GM12801 (cell line): ENCODE measurements around the gene ANGPT4.

Experiments
- CTCF ChIP-seq: IDR thresholded peaks from one replicate; pipeline ENCODE4 v1.5.1; 2011; ENCODE audit warnings: control low read depth; ENCODE audit not compliant: insufficient read length; ENCODE audit errors: extremely low read depth

The ANGPT4 gene

GRCh38 chr20:839626-840025 lies 76.5 kb downstream of the ANGPT4 start:
- TF ChIP-seq CTCF, result no peak

- TF ChIP-seq CTCF, result no peak
These were observed 77.1 kb downstream of the ANGPT4 start for GRCh38 chr20:839015-839414.

GRCh38 chr20:836190-836589 lies 79.9 kb downstream of the ANGPT4 start:
- no peak for TF ChIP-seq CTCF

GRCh38 chr20:835608-836045 lies 80.5 kb downstream of the ANGPT4 start:
- no peak for TF ChIP-seq CTCF

GRCh38 chr20:834151-834746 lies 81.9 kb downstream of the ANGPT4 start:
- no peak for TF ChIP-seq CTCF

- TF ChIP-seq CTCF, result no peak
These were observed 82.5 kb downstream of the ANGPT4 start, which contains the start of gene FAM110A for GRCh38 chr20:833450-834150. TSS of gene FAM110A (plus strand) at chr20:833715. CDS start at chr20:844805, 11,090 bp downstream.

- no peak for TF ChIP-seq CTCF
These were observed 83.0 kb downstream of the ANGPT4 start for GRCh38 chr20:833121-833449.
